ENCODE measurements around the gene TEX38.

- TF ChIP-seq CTCF (IDR thresholded peaks at IDR 0.05) (no peak), ZFX (IDR thresholded peaks at IDR 0.05; ENCODE audit: borderline replicate concordance) (no peak)
These were observed 16.4 kb downstream of the TEX38 start for GRCh38 chr1:46687921-46688509.

Measured in 22Rv1 (cell line).